K562 (cell line): Measurements from ENCODE around the gene LMTK2. TPM values are rescaled to one million over a fixed set of nuclear protein-coding genes. Genes with fewer than 3 reads are reported as not detected.

Experiments
- ATAC-seq: fragments of 200-7000 bp; cut with Tn5 transposase; 3 replicates; pipeline ENCODE4 v1.9.1; 2020; ENCODE audit warnings: moderate library complexity
- BruUV-seq: library from RNA; stranded (reverse); fragments of 400-500 nt; replicated peaks from 2 replicates; lab custom pipeline; 2021; lab: Mats Ljungman, UMichigan
- CTCF ChIA-PET: fragments of 300-600 bp; formaldehyde crosslinking; extraction: SDS; loops from one replicate; lab custom pipeline; 2021; ENCODE audit warnings: low intra/inter-chr PET ratio; lab: Yijun Ruan, JAX
- POLR2A ChIA-PET: fragments of 300-600, 350-650 bp; sonication (Branson Sonifier 250); formaldehyde crosslinking; extraction: SDS; loops from one replicate; lab custom pipeline; 2021; ENCODE audit warnings: antibody characterized with exemption, inconsistent platforms; lab: Yijun Ruan, JAX
- DNase-seq, 4 experiments: peaks; one replicate each; pipeline versions ENCODE4 v3.0.0 to v3.0.0-alpha.2; 2011 to 2018; ENCODE audit warnings: low spot score in 3 of 4, mixed read lengths in 3 of 4; ENCODE audit errors: extremely low read depth in 1 of 4
- FAIRE-seq: peaks from 2 replicates; lab custom pipeline; 2011; peaks lifted over from hg19 to GRCh38; lab: Jason Lieb, UNC
- H2AFZ ChIP-seq: 2 replicates; pipeline ENCODE4 v1.6.0; 2011; ENCODE audit warnings: low read depth, low read length, control low read depth, inconsistent platforms
- H3K27ac ChIP-seq: fragments of 200-600 bp; 3 replicates; pipeline ENCODE4 v1.8.0; 2011; ENCODE audit warnings: low read depth, mild to moderate bottlenecking, control low read depth, inconsistent platforms, low read length, moderate library complexity, mixed read lengths; ENCODE audit errors: extremely low read depth
- H3K27me3 ChIP-seq, 2 experiments: fragments of 300-600 bp in 1 of 2; 2 replicates in 1 of 2; 3 replicates in 1 of 2; pipeline versions ENCODE4 v1.6.0 to v1.8.0; 2011; ENCODE audit warnings: inconsistent platforms in 2 of 2, low read length in 2 of 2, mild to moderate bottlenecking in 1 of 2, mixed read lengths in 1 of 2, moderate library complexity in 1 of 2; ENCODE audit not compliant: control insufficient read depth in 2 of 2, insufficient read depth in 2 of 2
- H3K36me3 ChIP-seq: fragments of 300-600 bp; 3 replicates; pipeline ENCODE4 v1.8.0; 2011; ENCODE audit warnings: mild to moderate bottlenecking, low read length, inconsistent platforms; ENCODE audit not compliant: control insufficient read depth, insufficient read depth
- H3K4me1 ChIP-seq, 2 experiments: fragments of 200-600 bp in 1 of 2; replicated peaks in 1 of 2; 2 replicates in 1 of 2; 3 replicates in 1 of 2; pipeline versions ENCODE4 v1.5.1 to v1.8.0; 2011; ENCODE audit warnings: inconsistent platforms in 2 of 2, low read length in 2 of 2, mild to moderate bottlenecking in 1 of 2, mixed read lengths in 1 of 2, moderate library complexity in 1 of 2; ENCODE audit not compliant: control insufficient read depth in 2 of 2, insufficient read depth in 2 of 2
- H3K4me2 ChIP-seq: 2 replicates; pipeline ENCODE4 v1.6.1; 2011; ENCODE audit warnings: low read length, control low read depth, inconsistent platforms, mixed read lengths; ENCODE audit not compliant: insufficient read depth
- H3K4me3 ChIP-seq: fragments of 200-600 bp; sonication (generic), shearing (Covaris generic); 2 replicates; pipeline ENCODE4 v1.5.1; 2016; ENCODE audit warnings: control low read depth, inconsistent platforms
- H3K79me2 ChIP-seq: fragments of 200-600 bp; 3 replicates; pipeline ENCODE4 v1.8.0; 2011; ENCODE audit warnings: low read length, inconsistent platforms; ENCODE audit not compliant: control insufficient read depth, insufficient read depth
- H3K9ac ChIP-seq, 2 experiments: 2 replicates each; pipeline versions ENCODE4 v1.6.0 to v1.6.1; 2011; ENCODE audit warnings: low read depth in 2 of 2, low read length in 2 of 2, control low read depth in 1 of 2, inconsistent platforms in 1 of 2, mild to moderate bottlenecking in 1 of 2, mixed read lengths in 1 of 2; ENCODE audit not compliant: insufficient read depth in 1 of 2
- H3K9me1 ChIP-seq: one replicate; pipeline ENCODE4 v1.6.0; 2011; ENCODE audit warnings: inconsistent platforms, mild to moderate bottlenecking, low read length, moderate library complexity; ENCODE audit not compliant: control insufficient read depth, insufficient read depth
- H3K9me3 ChIP-seq: replicated peaks from 2 replicates; pipeline ENCODE4 v1.5.1; 2011; ENCODE audit warnings: low read depth, low read length, inconsistent platforms; ENCODE audit not compliant: control insufficient read depth, insufficient read depth
- H4K20me1 ChIP-seq: replicated peaks from 2 replicates; pipeline ENCODE4 v1.6.1; 2011; ENCODE audit warnings: low read length, inconsistent platforms, mixed read lengths; ENCODE audit not compliant: control insufficient read depth, insufficient read depth
- CBFA2T3 ChIP-seq: fragments of 450-650 bp; IDR thresholded peaks from 2 replicates; pipeline ENCODE4 v1.6.1; 2017
- CBX8 ChIP-seq: fragments of 200-600 bp; sonication (generic); IDR thresholded peaks from 2 replicates; pipeline ENCODE4 v1.6.1; 2012; ENCODE audit warnings: borderline replicate concordance, mixed run types, low read depth, mild to moderate bottlenecking, moderate library complexity, mixed read lengths, low read length, control low read depth, inconsistent platforms; ENCODE audit not compliant: poor library complexity, severe bottlenecking; ENCODE audit errors: extremely low read depth
- HLTF ChIP-seq: fragments of 450-650 bp; IDR thresholded peaks from 2 replicates; pipeline ENCODE4 v1.6.1; 2016
- KAT7 ChIP-seq: sonication (generic); formaldehyde crosslinking; IDR thresholded peaks from 2 replicates; pipeline ENCODE4 v1.8.0; 2022; ENCODE audit warnings: missing genetic modification reagents, mild to moderate bottlenecking, borderline replicate concordance
- NONO ChIP-seq, 2 experiments: fragments of 200-400 bp in 1 of 2; fragments of 450-650 bp in 1 of 2; formaldehyde crosslinking in 1 of 2; IDR thresholded peaks; 2 replicates each; pipeline ENCODE4 v1.6.1; 2017; ENCODE audit warnings: low read depth in 2 of 2, mild to moderate bottlenecking in 2 of 2, moderate library complexity in 2 of 2, low read length in 1 of 2
- RBM15 ChIP-seq: fragments of 200-400 bp; formaldehyde crosslinking; IDR thresholded peaks from 2 replicates; pipeline ENCODE4 v1.6.1; 2018; ENCODE audit warnings: mild to moderate bottlenecking, low read length, moderate library complexity; ENCODE audit not compliant: insufficient read depth
- RUNX1 ChIP-seq: sonication (generic); IDR thresholded peaks from 2 replicates; pipeline ENCODE4 v1.6.1; 2016; ENCODE audit warnings: antibody characterized with exemption, low read depth
- SMAD2 ChIP-seq: fragments of 150-350 bp; IDR thresholded peaks from 2 replicates; pipeline ENCODE4 v1.6.1; 2014; ENCODE audit warnings: low read depth, mild to moderate bottlenecking, low read length
- SMAD3 ChIP-seq: fragments of 450-650 bp; formaldehyde crosslinking; conservative IDR thresholded peaks from 2 replicates; pipeline ENCODE4 v1.4.0; 2020; ENCODE audit warnings: mild to moderate bottlenecking
- SNIP1 ChIP-seq: fragments of 450-650 bp; IDR thresholded peaks from 2 replicates; pipeline ENCODE4 v1.7.1; 2017; ENCODE audit warnings: low read depth, mild to moderate bottlenecking
- TAF7 ChIP-seq: fragments of 450-650 bp; IDR thresholded peaks from 2 replicates; pipeline ENCODE4 v1.6.1; 2016; ENCODE audit warnings: missing genetic modification characterization, missing compliant biosample characterization
- ZKSCAN3 ChIP-seq: fragments of 250-450 bp; sonication (Bioruptor Pico); IDR thresholded peaks from 2 replicates; pipeline ENCODE4 v1.4.0; 2020
- ZNF23 ChIP-seq: fragments of 250-450 bp; sonication (Bioruptor Pico); IDR thresholded peaks from 2 replicates; pipeline ENCODE4 v1.4.0; 2020; ENCODE audit warnings: mild to moderate bottlenecking
- WGBS: fragments of 100-300 bp; shearing (Covaris generic); methylation state at CpG from one replicate; pipeline ENCODE4 v1.1.6; 2016; ENCODE audit warnings: low coverage, mixed read lengths; ENCODE audit not compliant: insufficient coverage; ENCODE audit errors: missing lambda C conversion rate; 5-methylcytosine and 5-hydroxymethylcytosine counted together
- in situ Hi-C: fragments of 300-500 bp; cut with MboI; formaldehyde crosslinking; loops from 4 replicates; pipeline ENCODE4 v1.15.0; 2018; ENCODE audit warnings: inconsistent platforms, mixed read lengths
- intact Hi-C: fragments of 100-400 bp; cut with micrococcal nuclease; formaldehyde crosslinking; loops from 2 replicates; pipeline ENCODE4 v1.14.2; 2022
- polyA plus RNA-seq, 8 experiments: library from polyadenylated mRNA; depleted of rRNA in 4 of 8; stranded (reverse) in 5 of 8; unstranded in 3 of 8; fragments of >200 nt; fragmentation: Nextera tagmentation in 2 of 8; fragmentation: Illumina TruSeq in 1 of 8; extraction: Ambion mirVana in 2 of 8; extraction: Trizol in 1 of 8; gene quantifications; 2 replicates each; pipeline versions ENCODE4 v1.2.1 to v1.2.3, GENCODE V29; 2011 to 2014; ENCODE audit warnings: inconsistent platforms in 1 of 8, missing spikeins in 1 of 8
- total RNA-seq, 7 experiments: library from RNA; depleted of rRNA in 6 of 7; stranded (reverse); fragments of >200 nt in 6 of 7; fragmentation: Illumina TruSeq in 2 of 7; extraction: Trizol in 2 of 7; gene quantifications; 2 replicates each; pipeline versions ENCODE4 v1.2.1 to v1.2.3, GENCODE V29; 2011 to 2021; ENCODE audit warnings: low replicate concordance in 1 of 7
- TF ChIP-seq, protein P1 (sequence below): sonication (generic); formaldehyde crosslinking; IDR thresholded peaks from 2 replicates; pipeline ENCODE4 v1.8.1; 2023; ENCODE audit warnings: mild to moderate bottlenecking, missing genetic modification reagents
- TF ChIP-seq, protein P2 (sequence below): fragments of 200-800 bp; sonication (Bioruptor generic); IDR thresholded peaks from 2 replicates; pipeline ENCODE4 v1.6.1; 2017; ENCODE audit warnings: missing genetic modification characterization, missing compliant biosample characterization
- TF ChIP-seq, protein P3 (sequence below): fragments of 450-650 bp; IDR thresholded peaks from 2 replicates; pipeline ENCODE4 v1.6.1; 2017; ENCODE audit warnings: mild to moderate bottlenecking, moderate library complexity
- TF ChIP-seq, protein P4 (sequence below): fragments of 450-650 bp; formaldehyde crosslinking; IDR thresholded peaks from 2 replicates; pipeline ENCODE4 v1.4.0; 2020; ENCODE audit warnings: mild to moderate bottlenecking

LMTK2 gene
- total and polyA plus RNA-seq, 9 of the 15 experiments (the other 6 are each of a cell fraction or from before 2014, with no cell fraction given): 0.78 to 16.4 (median 6.3) TPM

DNA sequence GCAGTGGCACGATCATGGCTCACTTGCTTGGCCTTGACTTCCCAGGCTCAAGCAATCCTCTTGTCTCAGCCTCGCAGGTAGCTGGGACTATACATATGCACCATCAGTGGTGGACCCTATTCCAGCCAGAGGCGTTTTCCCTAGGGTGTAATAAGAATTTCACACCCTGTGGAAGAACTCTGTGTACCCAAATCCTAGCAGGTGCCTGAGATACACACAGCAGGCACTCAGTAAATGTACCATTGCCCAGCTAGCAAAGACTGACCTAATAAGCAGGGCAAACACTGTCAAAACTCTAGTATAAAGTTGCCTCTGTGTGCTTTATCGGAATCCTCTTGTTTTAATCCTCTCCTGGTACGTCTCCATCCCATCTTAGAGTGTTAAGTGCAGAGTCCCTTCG lies 70.9 kb downstream of the LMTK2 start (continued):
- TF ChIP-seq TAF7 (tag) (no peak), CBX8 (no peak), HLTF (no peak), ZNF23 (CRISPR knock-in tag) (no peak)
- TF ChIP-seq, protein P1, sequence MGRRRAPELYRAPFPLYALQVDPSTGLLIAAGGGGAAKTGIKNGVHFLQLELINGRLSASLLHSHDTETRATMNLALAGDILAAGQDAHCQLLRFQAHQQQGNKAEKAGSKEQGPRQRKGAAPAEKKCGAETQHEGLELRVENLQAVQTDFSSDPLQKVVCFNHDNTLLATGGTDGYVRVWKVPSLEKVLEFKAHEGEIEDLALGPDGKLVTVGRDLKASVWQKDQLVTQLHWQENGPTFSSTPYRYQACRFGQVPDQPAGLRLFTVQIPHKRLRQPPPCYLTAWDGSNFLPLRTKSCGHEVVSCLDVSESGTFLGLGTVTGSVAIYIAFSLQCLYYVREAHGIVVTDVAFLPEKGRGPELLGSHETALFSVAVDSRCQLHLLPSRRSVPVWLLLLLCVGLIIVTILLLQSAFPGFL (CRISPR knock-in tag): no peak
- TF ChIP-seq, protein P2, sequence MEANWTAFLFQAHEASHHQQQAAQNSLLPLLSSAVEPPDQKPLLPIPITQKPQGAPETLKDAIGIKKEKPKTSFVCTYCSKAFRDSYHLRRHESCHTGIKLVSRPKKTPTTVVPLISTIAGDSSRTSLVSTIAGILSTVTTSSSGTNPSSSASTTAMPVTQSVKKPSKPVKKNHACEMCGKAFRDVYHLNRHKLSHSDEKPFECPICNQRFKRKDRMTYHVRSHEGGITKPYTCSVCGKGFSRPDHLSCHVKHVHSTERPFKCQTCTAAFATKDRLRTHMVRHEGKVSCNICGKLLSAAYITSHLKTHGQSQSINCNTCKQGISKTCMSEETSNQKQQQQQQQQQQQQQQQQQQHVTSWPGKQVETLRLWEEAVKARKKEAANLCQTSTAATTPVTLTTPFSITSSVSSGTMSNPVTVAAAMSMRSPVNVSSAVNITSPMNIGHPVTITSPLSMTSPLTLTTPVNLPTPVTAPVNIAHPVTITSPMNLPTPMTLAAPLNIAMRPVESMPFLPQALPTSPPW (CRISPR knock-in tag): no peak

DNA sequence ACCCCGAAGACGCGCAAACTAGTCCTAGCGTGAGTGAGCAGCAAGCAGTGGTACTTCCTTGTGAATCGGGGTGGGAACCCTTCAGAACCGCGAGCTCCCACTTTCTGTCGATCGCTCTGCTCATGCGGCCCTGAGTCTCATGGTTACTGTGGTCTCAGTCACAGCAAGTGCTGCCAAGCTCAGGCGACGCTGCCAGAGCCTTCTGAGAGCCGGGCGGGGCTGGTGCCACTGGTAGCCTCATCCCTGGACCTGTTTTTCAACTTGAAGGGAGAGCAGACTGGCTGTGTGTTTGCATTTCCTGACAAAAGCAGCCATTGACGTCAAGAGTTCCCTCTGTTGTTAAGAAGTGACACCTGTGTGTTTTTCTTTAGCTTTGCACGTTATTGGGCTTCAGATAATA lies 71.7 kb downstream of the LMTK2 start:
- POLR2A ChIA-PET: no interaction called here
- TF ChIP-seq ZKSCAN3 (CRISPR knock-in tag) (no peak), SMAD3 (CRISPR knock-in tag) (no peak), KAT7 (CRISPR knock-in tag) (no peak), RUNX1 (no peak), SMAD2 (no peak), RBM15 (no peak), SNIP1 (no peak), NONO (IDR thresholded peaks at IDR 0.05; ENCODE audit: low read depth in 2 of 2, low read length in 1 of 2) (no peak), CBFA2T3 (no peak)
- TF ChIP-seq, protein P3, sequence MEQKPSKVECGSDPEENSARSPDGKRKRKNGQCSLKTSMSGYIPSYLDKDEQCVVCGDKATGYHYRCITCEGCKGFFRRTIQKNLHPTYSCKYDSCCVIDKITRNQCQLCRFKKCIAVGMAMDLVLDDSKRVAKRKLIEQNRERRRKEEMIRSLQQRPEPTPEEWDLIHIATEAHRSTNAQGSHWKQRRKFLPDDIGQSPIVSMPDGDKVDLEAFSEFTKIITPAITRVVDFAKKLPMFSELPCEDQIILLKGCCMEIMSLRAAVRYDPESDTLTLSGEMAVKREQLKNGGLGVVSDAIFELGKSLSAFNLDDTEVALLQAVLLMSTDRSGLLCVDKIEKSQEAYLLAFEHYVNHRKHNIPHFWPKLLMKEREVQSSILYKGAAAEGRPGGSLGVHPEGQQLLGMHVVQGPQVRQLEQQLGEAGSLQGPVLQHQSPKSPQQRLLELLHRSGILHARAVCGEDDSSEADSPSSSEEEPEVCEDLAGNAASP: no peak
- TF ChIP-seq, protein P4, sequence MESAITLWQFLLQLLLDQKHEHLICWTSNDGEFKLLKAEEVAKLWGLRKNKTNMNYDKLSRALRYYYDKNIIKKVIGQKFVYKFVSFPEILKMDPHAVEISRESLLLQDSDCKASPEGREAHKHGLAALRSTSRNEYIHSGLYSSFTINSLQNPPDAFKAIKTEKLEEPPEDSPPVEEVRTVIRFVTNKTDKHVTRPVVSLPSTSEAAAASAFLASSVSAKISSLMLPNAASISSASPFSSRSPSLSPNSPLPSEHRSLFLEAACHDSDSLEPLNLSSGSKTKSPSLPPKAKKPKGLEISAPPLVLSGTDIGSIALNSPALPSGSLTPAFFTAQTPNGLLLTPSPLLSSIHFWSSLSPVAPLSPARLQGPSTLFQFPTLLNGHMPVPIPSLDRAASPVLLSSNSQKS (CRISPR knock-in tag): no peak

More for the DNA sequence above, 71.7 kb downstream of the LMTK2 start:
- Histone ChIP-seq H3K4me3 (no peak overlapping the region), H3K79me2 (no peaks in the 10 kb centered on the region), H3K27ac (no peak overlapping the region), H4K20me1 (peaks cover 11% of the 10 kb centered on the region; the same call in 1 of the 2 replicates), H3K4me1 (peaks cover 12 to 14% of the 10 kb centered on the region in 2 experiments), H3K4me2 (no peak overlapping the region), H3K36me3 (peaks cover 31% of the 10 kb centered on the region), H2AFZ (no peak overlapping the region), H3K9me3 (no peaks in the 10 kb centered on the region), H3K9me1 (peaks cover 13% of the 10 kb centered on the region), H3K9ac (no peak overlapping the region; a peak in 1 of 4 replicates), H3K27me3 (no peaks in the 10 kb centered on the region)
- CTCF ChIA-PET: no interaction called here
- WGBS: 88% methylated on average over 16 of the region's 16 CpGs
- DNase-seq (no peak), FAIRE-seq (no peak), ATAC-seq (no peak)
- BruUV-seq: no TSS peak
- intact Hi-C loops (no loop called here), in situ Hi-C loops (no loop called here)
